SU-DHL-6 (cell line): ENCODE measurements around the gene SPDEF.

Source experiments
- H2AFZ ChIP-seq: fragments of 200-600 bp; sonication (generic); 2 replicates; pipeline ENCODE4 v1.6.1; 2014; ENCODE audit warnings: low read depth, mild to moderate bottlenecking, moderate library complexity, mixed read lengths, antibody characterized with exemption, low read length; ENCODE audit not compliant: severe bottlenecking
- H3F3A ChIP-seq: fragments of 200-600 bp; shearing (Covaris generic); 2 replicates; pipeline ENCODE4 v1.6.0; 2016; ENCODE audit warnings: antibody characterized with exemption, mild to moderate bottlenecking; ENCODE audit not compliant: insufficient read depth
- H3K27ac ChIP-seq: fragments of 200-600 bp; sonication (generic); 2 replicates; pipeline ENCODE4 v1.5.1; 2016; ENCODE audit warnings: low read depth, mild to moderate bottlenecking, low read length, moderate library complexity, mixed read lengths
- H3K27me3 ChIP-seq: fragments of 200-600 bp; sonication (generic), shearing (Covaris generic); 2 replicates; pipeline ENCODE4 v1.6.0; 2014; ENCODE audit warnings: mild to moderate bottlenecking, low read length
- H3K36me3 ChIP-seq: fragments of 200-600 bp; sonication (generic); 2 replicates; pipeline ENCODE4 v1.6.1; 2014; ENCODE audit warnings: mild to moderate bottlenecking, low read length, mixed read lengths
- H3K4me2 ChIP-seq: fragments of 300-600, 200-600 bp; shearing (Covaris generic), sonication (generic); 2 replicates; pipeline ENCODE4 v1.6.0; 2014; ENCODE audit warnings: low read length, low read depth, mild to moderate bottlenecking; ENCODE audit not compliant: poor library complexity, severe bottlenecking
- H3K4me3 ChIP-seq: fragments of 200-600 bp; sonication (generic); 2 replicates; pipeline ENCODE4 v1.5.1; 2014; ENCODE audit warnings: antibody characterized with exemption, low read length, mild to moderate bottlenecking, mixed read lengths; ENCODE audit not compliant: insufficient read depth, poor library complexity, severe bottlenecking
- H3K79me2 ChIP-seq: fragments of 200-600 bp; sonication (generic); 2 replicates; pipeline ENCODE4 v1.6.1; 2014; ENCODE audit warnings: mild to moderate bottlenecking, low read length, moderate library complexity; ENCODE audit not compliant: insufficient read depth
- H3K9ac ChIP-seq: fragments of 200-600 bp; sonication (generic); 2 replicates; pipeline ENCODE4 v1.7.0; 2014; ENCODE audit warnings: mild to moderate bottlenecking, low read length
- H3K9me2 ChIP-seq: fragments of 200-600 bp; sonication (generic); replicated peaks from 2 replicates; pipeline ENCODE4 v1.6.1; 2014; ENCODE audit warnings: low read length; ENCODE audit not compliant: insufficient read depth
- H3K9me3 ChIP-seq: fragments of 200-600 bp; sonication (generic); 2 replicates; pipeline ENCODE4 v1.6.1; 2014; ENCODE audit warnings: low read length, mixed read lengths; ENCODE audit not compliant: insufficient read depth
- H4K20me1 ChIP-seq: fragments of 200-600 bp; sonication (generic); 2 replicates; pipeline ENCODE4 v1.6.1; 2014; ENCODE audit warnings: low read depth, mild to moderate bottlenecking, antibody characterized with exemption, low read length, moderate library complexity, mixed read lengths
- EZH2phosphoT487 ChIP-seq: fragments of 200-600 bp; sonication (generic), shearing (Covaris generic); conservative IDR thresholded peaks from 2 replicates; pipeline ENCODE4 v1.6.1; 2018; ENCODE audit warnings: mild to moderate bottlenecking, antibody characterized with exemption, low read length, moderate library complexity, mixed read lengths
- TF ChIP-seq, protein P1 (sequence below): fragments of 200-600 bp; sonication (generic); IDR thresholded peaks from one replicate; pipeline ENCODE4 v1.5.1; 2017; ENCODE audit warnings: antibody characterized with exemption, mild to moderate bottlenecking, low read length, moderate library complexity; ENCODE audit not compliant: insufficient read depth, poor library complexity, severe bottlenecking

Gene SPDEF

DNA sequence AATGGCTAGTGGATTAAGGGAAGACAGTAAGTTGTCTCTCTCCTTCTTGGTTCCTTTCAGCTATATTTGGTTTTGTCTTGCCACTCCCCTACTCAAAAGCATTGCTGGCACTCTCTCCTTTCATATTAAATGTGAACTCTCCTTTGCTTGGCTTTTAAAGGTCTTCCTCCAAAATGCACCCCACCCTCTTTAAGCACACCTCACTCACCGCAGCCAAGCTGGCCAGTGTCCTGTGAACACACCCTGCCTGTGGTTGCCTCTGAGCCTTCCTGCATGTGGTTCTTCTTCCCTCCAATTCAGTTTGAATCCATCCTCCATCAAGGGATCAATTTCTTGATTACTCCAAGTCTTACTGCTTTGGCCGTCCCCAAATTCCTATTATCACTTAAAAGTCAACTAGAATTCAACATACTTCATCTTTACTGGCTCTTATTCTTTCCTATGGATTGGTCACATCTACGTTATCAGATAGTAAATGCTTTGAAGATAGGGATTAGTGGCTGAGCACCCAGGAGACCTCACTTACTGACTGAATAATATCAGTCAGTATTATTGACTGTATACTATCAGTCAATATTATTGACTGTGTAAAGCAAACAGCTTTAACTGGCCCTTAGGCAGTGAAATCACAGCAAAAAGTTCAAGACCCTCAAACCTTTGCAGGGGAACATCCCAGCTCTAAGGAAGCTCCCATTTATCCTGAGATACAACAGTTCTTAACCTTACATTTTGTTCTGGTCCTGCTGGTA lies 41.6 kb upstream of the SPDEF start:
- no peaks in the 10 kb centered on the region for H3K9me3 ChIP-seq
- H3K27ac ChIP-seq: no peak overlapping the region
- TF ChIP-seq EZH2phosphoT487: no peak
- TF ChIP-seq, protein P1, sequence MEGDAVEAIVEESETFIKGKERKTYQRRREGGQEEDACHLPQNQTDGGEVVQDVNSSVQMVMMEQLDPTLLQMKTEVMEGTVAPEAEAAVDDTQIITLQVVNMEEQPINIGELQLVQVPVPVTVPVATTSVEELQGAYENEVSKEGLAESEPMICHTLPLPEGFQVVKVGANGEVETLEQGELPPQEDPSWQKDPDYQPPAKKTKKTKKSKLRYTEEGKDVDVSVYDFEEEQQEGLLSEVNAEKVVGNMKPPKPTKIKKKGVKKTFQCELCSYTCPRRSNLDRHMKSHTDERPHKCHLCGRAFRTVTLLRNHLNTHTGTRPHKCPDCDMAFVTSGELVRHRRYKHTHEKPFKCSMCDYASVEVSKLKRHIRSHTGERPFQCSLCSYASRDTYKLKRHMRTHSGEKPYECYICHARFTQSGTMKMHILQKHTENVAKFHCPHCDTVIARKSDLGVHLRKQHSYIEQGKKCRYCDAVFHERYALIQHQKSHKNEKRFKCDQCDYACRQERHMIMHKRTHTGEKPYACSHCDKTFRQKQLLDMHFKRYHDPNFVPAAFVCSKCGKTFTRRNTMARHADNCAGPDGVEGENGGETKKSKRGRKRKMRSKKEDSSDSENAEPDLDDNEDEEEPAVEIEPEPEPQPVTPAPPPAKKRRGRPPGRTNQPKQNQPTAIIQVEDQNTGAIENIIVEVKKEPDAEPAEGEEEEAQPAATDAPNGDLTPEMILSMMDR: no peak
- no peaks in the 10 kb centered on the region for H3K9me2 ChIP-seq
- no peaks in the 10 kb centered on the region for H3K36me3 ChIP-seq
- no peak overlapping the region for H3K4me3 ChIP-seq
- no peak overlapping the region for H3K4me2 ChIP-seq
- H3K9ac ChIP-seq: no peak overlapping the region
- peaks cover 42% of the 10 kb centered on the region; the same call in 1 of the 2 replicates for H3K79me2 ChIP-seq
- no peaks in the 10 kb centered on the region for H3F3A ChIP-seq
- no peak overlapping the region for H2AFZ ChIP-seq
- no peaks in the 10 kb centered on the region for H3K27me3 ChIP-seq
- H4K20me1 ChIP-seq: no peaks in the 10 kb centered on the region; the same call in 1 of the 2 replicates

DNA sequence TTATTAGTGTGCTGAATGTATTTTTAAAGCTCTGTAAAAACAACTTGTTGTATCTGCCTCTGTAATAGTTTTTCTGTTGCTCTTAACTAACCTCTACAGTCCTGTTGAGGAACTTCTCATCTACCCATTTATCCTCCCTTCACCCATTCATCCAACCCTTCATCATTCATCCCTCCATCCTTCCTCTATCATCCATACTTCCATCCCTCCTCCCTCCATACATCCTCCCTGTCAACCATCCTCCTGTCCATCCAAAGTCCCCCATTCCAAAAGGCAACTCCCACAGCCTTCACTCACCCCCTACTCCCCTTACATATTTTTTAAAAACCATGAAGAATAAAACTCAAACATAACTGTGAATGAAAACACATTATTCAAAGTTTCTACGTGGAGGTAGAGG lies 40.7 kb upstream of the SPDEF start:
- Histone ChIP-seq H3K36me3 (no peaks in the 10 kb centered on the region), H3K4me3 (no peak overlapping the region), H3K9ac (no peak overlapping the region), H3K9me2 (no peaks in the 10 kb centered on the region), H3K4me2 (no peak overlapping the region), H3K79me2 (peaks cover 49% of the 10 kb centered on the region), H3F3A (no peaks in the 10 kb centered on the region), H3K27ac (no peak overlapping the region), H2AFZ (no peak overlapping the region), H3K9me3 (no peaks in the 10 kb centered on the region), H3K27me3 (no peaks in the 10 kb centered on the region), H4K20me1 (no peaks in the 10 kb centered on the region; the same call in 1 of the 2 replicates)
- no peak for TF ChIP-seq EZH2phosphoT487
- TF ChIP-seq, protein P1: no peak

DNA sequence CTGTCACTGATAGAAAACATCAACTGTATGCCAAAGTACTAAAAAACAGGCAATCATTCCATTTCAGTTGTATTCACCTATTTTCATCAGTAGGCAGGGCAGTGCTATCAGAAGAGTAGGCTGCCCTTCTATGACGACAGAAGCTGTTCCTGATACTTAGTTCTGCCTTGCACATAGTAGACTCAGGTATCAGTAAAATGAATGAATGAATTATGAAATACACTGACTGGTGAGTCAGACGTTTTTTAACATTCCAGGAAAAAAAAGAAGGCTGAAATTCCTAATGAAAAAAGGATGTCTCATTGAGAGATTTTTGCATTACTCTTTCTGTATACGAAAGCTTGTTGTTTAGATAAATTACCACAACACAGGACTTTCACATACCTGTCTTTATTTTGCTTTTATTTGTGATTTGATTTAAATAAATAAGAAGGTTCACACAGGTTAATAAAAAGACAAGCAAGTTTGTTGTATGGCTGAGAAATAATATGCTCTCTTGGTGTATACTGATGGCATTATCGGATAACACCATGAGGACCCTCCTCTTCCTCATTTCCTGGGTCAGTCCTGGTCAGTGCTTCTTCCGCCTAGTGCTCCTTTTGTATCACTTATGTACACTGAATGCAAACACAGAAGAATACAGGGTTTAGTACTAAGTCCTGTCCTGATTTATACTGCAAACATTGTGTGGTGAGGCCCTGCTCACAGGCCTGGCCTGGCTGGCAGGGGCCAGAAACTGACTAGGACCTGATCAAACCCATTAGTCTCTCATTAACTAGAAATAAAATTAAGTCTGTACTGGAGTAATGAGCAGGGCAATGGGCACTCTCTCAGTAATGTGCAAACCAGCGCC lies 39.4 kb upstream of the SPDEF start:
- Histone ChIP-seq H2AFZ (no peak overlapping the region), H3K27me3 (no peaks in the 10 kb centered on the region), H3K9me2 (no peaks in the 10 kb centered on the region), H3K79me2 (peaks cover 49% of the 10 kb centered on the region), H3K4me2 (no peak overlapping the region), H3F3A (no peaks in the 10 kb centered on the region), H4K20me1 (no peaks in the 10 kb centered on the region; the same call in 1 of the 2 replicates), H3K36me3 (no peaks in the 10 kb centered on the region), H3K9ac (no peak overlapping the region), H3K9me3 (no peaks in the 10 kb centered on the region), H3K27ac (no peak overlapping the region), H3K4me3 (no peak overlapping the region)
- TF ChIP-seq, protein P1: no peak
